ENCODE measurements around the gene FHOD3. TPM values are rescaled to one million over a fixed set of nuclear protein-coding genes. Genes with fewer than 3 reads are reported as not detected.

FHOD3 gene
- total RNA-seq, 1 experiment from 2014 or later = 22.7 TPM

GRCh38 chr18:36772241-36772723 lies 474.8 kb downstream of the FHOD3 start:
- H3K27ac ChIP-seq (ENCODE audit: low read length) = no peak overlapping the region
- no TSS peak for BruUV-seq (replicated peaks)

GRCh38 chr18:36775396-36775795 lies 477.9 kb downstream of the FHOD3 start:
- DNase-seq (ENCODE audit: low read depth, low spot score) = no peak
- intact Hi-C loops (cut with micrococcal nuclease; ENCODE audit: unreplicated experiment) = no loop called here

More at GRCh38 chr18:36772241-36772723, 474.8 kb downstream of the FHOD3 start:
- H3K36me3 ChIP-seq (ENCODE audit: control insufficient read depth, insufficient read depth, low read length) = no peaks in the 10 kb centered on the region
- in situ Hi-C loops (cut with HindIII; ENCODE audit: low pct_unique_long_range_greater_than_20kb, low sequenced_read_pairs) = no loop called here
- no peak overlapping the region for H3K4me3 ChIP-seq (ENCODE audit: low read depth in 2 of 2, low read length in 2 of 2)
- ATAC-seq (no peak), DNase-seq (ENCODE audit: low read depth, low spot score) (no peak)
- no peaks in the 10 kb centered on the region for H3K4me1 ChIP-seq (ENCODE audit: control insufficient read depth, insufficient read depth, low read length)
- POLR2A ChIA-PET = no interaction called here
- TF ChIP-seq SIN3A (IDR thresholded peaks at IDR 0.05; ENCODE audit: borderline replicate concordance, insufficient read depth, low read depth, low read length) (no peak), CTCF (IDR thresholded peaks at IDR 0.05) (no peak), POLR2AphosphoS5 (IDR thresholded peaks at IDR 0.05; ENCODE audit: low read depth, low read length) (no peak), REST (IDR thresholded peaks at IDR 0.05; ENCODE audit: insufficient read depth in 1 of 2, low read depth in 2 of 2, low read length in 1 of 2) (no peak), TCF7L2 (IDR thresholded peaks at IDR 0.05; ENCODE audit: low read depth, low read length) (no peak)
- intact Hi-C loops (cut with micrococcal nuclease; ENCODE audit: unreplicated experiment) = no loop called here
- no peaks in the 10 kb centered on the region for H3K9me3 ChIP-seq (ENCODE audit: control insufficient read depth, insufficient read depth, low read depth, low read length)
- H3K27me3 ChIP-seq (ENCODE audit: control insufficient read depth, insufficient read depth, low read length) = no peaks in the 10 kb centered on the region
- CTCF ChIA-PET = no interaction called here

More at GRCh38 chr18:36775396-36775795, 477.9 kb downstream of the FHOD3 start:
- H3K9me3 ChIP-seq (ENCODE audit: control insufficient read depth, insufficient read depth, low read depth, low read length) = no peaks in the 10 kb centered on the region
- no peak for TF ChIP-seq REST (IDR thresholded peaks at IDR 0.05; ENCODE audit: insufficient read depth in 1 of 2, low read depth in 2 of 2, low read length in 1 of 2)
- TF ChIP-seq CTCF (IDR thresholded peaks at IDR 0.05) = no peak
- TF ChIP-seq SIN3A (IDR thresholded peaks at IDR 0.05; ENCODE audit: borderline replicate concordance, insufficient read depth, low read depth, low read length) = no peak
- no peak for TF ChIP-seq POLR2AphosphoS5 (IDR thresholded peaks at IDR 0.05; ENCODE audit: low read depth, low read length)
- TF ChIP-seq TCF7L2 (IDR thresholded peaks at IDR 0.05; ENCODE audit: low read depth, low read length) = no peak
- H3K36me3 ChIP-seq (ENCODE audit: control insufficient read depth, insufficient read depth, low read length) = no peaks in the 10 kb centered on the region
- no TSS peak for BruUV-seq (replicated peaks)
- ATAC-seq = no peak
- ChIA-PET POLR2A (no interaction called here), CTCF (no interaction called here)
- no peaks in the 10 kb centered on the region for H3K4me1 ChIP-seq (ENCODE audit: control insufficient read depth, insufficient read depth, low read length)
- H3K27ac ChIP-seq (ENCODE audit: low read length) = no peak overlapping the region
- in situ Hi-C loops (cut with HindIII; ENCODE audit: low pct_unique_long_range_greater_than_20kb, low sequenced_read_pairs) = no loop called here
- no peaks in the 10 kb centered on the region for H3K27me3 ChIP-seq (ENCODE audit: control insufficient read depth, insufficient read depth, low read length)
- H3K4me3 ChIP-seq (ENCODE audit: low read depth in 2 of 2, low read length in 2 of 2) = no peak overlapping the region

All from Panc1 (cell line).